SH-SY5Y (cell line): ENCODE data around the gene TESMIN.

ENCODE experiments used
- GATA2 ChIP-seq: IDR thresholded peaks from 2 replicates; pipeline ENCODE4 v1.6.1; 2011; ENCODE audit warnings: mild to moderate bottlenecking, low read depth, low read length
- GATA3 ChIP-seq: IDR thresholded peaks from 2 replicates; pipeline ENCODE4 v1.6.1; 2011; ENCODE audit warnings: low read depth, mild to moderate bottlenecking, low read length, moderate library complexity

Gene TESMIN

DNA sequence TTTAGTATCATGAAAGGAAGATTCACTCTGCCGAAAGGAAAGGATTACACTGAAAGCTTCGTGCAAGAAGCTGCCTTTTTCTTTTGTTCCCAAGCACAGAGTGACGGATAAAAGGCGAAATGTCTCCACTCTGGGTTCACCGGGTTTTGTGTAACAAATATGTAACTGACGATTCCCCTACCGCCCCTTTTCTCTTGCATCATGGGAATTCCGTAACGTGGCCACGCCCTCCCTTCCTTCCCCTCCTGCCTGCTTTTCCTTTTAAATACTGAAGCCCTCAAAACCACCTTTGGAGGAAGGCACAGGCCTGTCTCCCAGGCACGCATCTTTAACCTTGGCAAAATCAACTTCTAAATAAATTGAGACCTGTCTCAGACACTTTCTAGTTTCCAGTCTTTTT lies 16.4 kb upstream of the TESMIN start:
- no peak for TF ChIP-seq GATA2
- no peak for TF ChIP-seq GATA3

DNA sequence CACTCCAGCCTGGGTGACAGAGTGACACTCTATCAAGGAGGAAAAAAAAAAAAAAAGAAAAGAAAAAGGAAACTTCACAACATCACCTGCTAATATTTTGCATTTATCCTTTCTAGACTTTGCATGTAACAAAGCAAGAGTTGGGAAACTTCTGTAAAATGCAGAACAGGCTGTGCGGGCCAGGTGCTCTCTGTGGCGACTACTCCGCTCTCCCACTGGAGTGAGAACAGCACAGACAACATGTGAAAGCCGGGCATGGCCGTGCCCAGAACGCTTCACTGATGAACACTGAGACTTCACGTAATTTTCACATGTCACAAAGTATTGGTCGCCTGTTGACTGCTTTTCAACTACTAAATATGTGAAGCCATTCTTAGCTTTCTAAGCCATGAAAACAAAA lies 15.5 kb upstream of the TESMIN start:
- no peak for TF ChIP-seq GATA3
- TF ChIP-seq GATA2: no peak

GRCh38 chr11:68764746-68765145 lies 13.4 kb upstream of the TESMIN start:
- TF ChIP-seq GATA2 (no peak), GATA3 (no peak)

- TF ChIP-seq GATA3 (no peak), GATA2 (0 out of 2 replicates have a peak, but pooled peaks have one; percentile 20)
Observed at GRCh38 chr11:68763926-68764657, 12.8 kb upstream of the TESMIN start.

DNA sequence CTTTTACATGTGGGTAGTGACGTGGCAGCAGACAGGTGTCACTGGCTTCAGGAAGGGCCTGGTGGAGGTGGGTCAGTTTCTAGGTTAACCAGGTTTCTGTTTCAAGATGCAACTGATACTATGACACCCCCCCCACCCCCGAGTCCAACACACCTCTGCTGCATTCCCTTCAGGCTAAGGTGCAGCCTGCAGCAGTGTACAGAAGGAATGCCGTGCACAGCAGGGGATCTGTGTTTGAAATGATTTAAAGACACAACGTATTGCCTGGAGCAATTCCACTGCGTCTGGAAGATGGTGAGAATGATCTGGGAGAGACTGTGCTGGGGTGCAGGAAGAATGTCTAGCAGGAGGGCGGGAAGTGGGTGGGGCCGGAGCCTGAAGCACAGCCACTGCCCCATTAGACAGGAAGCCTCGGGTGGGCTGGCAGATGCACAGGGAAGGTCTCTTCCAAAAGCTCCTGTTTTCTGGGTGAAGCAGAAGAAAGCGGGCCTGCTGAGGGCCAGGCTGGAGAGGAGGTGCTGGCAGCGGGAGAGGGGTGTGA lies 11.9 kb upstream of the TESMIN start:
- TF ChIP-seq GATA3 (no peak), GATA2 (no peak)

- TF ChIP-seq GATA2 (no peak), GATA3 (no peak)
Observed at GRCh38 chr11:68762481-68762880, 11.2 kb upstream of the TESMIN start.

GRCh38 chr11:68761801-68762200 lies 10.5 kb upstream of the TESMIN start:
- TF ChIP-seq GATA2 (no peak), GATA3 (no peak)

- no peak for TF ChIP-seq GATA3
- TF ChIP-seq GATA2: no peak
Observed at GRCh38 chr11:68759991-68760390, 8.7 kb upstream of the TESMIN start.

GRCh38 chr11:68757711-68758110 lies 6.4 kb upstream of the TESMIN start:
- TF ChIP-seq GATA2 (no peak), GATA3 (no peak)

DNA sequence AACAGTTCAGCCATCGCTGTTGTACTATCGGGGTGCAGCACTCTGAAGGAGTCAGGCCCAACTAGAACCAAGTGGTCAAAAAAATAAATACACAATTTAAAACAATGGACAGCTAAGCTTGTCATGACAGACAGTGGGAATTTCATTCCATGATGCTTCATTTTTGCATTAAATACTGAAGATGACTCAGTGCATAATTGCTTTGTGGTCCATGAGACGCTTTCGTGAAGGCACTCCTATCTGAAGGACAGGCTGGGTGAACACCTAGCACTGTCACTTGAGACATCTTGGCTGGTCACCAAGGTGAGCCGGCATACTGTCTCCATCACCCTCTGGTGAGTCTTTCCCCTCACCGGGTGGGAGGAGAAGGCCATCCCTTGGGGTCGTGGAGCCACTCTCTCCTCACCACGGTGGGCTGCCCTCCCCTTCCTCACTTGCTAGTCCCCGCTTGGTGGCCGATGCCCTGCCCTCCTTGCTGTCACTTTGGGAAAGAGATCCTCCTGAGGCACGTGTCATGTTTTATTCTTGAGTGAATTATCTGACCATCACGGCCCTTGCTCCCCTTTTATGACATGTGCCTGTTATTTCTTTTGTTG lies 4.9 kb upstream of the TESMIN start:
- TF ChIP-seq GATA2: no peak
- TF ChIP-seq GATA3: no peak

GRCh38 chr11:68753300-68753699 lies 2.0 kb upstream of the TESMIN start:
- TF ChIP-seq GATA3 (no peak), GATA2 (no peak)

GRCh38 chr11:68751004-68751325 lies 355 bp downstream of the TESMIN start:
- no peak for TF ChIP-seq GATA3

- TF ChIP-seq GATA3: no peak
- TF ChIP-seq GATA2: no peak
Observed at GRCh38 chr11:68750195-68751003, 921 bp downstream of the TESMIN start.
